CD4-positive, alpha-beta T cell treated with Interleukin-1 beta for 1 hour (primary cell): ENCODE measurements around the gene GSK3B.

Experiments
- DNase-seq, 2 donors: peaks; one replicate each; pipeline ENCODE4 v3.0.0-alpha.2; 2020 to 2022

Gene GSK3B

GRCh38 chr3:120093911-120094775 is at the start of gene GSK3B:
Gene GSK3B (minus strand): TSS chr3:120094447. CDS start chr3:120093434, 1,013 bp downstream.
- peak in 1 of 2 donors; percentile 74 for DNase-seq

- DNase-seq: no peak
Observed at GRCh38 chr3:120143676-120144075, 49.4 kb upstream of the GSK3B start.

GRCh38 chr3:120142236-120142635 is 48.0 kb upstream of the GSK3B start:
- no peak for DNase-seq

GRCh38 chr3:120140098-120140742 is 46.0 kb upstream of the GSK3B start:
- no peak for DNase-seq

- DNase-seq: no peak
Observed at GRCh38 chr3:120139140-120139539, 44.9 kb upstream of the GSK3B start.

- no peak for DNase-seq
Observed at GRCh38 chr3:120137548-120137947, 43.3 kb upstream of the GSK3B start.

GRCh38 chr3:120130656-120131055 is 36.4 kb upstream of the GSK3B start:
- DNase-seq: no peak

- no peak for DNase-seq
Observed at GRCh38 chr3:120129718-120130513, 35.7 kb upstream of the GSK3B start.

GRCh38 chr3:120129051-120129450 is 34.8 kb upstream of the GSK3B start:
- no peak for DNase-seq

- DNase-seq: no peak
Observed at GRCh38 chr3:120125992-120126391, 31.7 kb upstream of the GSK3B start.

GRCh38 chr3:120119846-120120510 is 25.7 kb upstream of the GSK3B start:
- DNase-seq: no peak

GRCh38 chr3:120114981-120115380 is 20.7 kb upstream of the GSK3B start:
- DNase-seq: no peak

- no peak for DNase-seq
Observed at GRCh38 chr3:120114376-120114775, 20.1 kb upstream of the GSK3B start.

- DNase-seq: no peak
Observed at GRCh38 chr3:120113128-120114116, 19.2 kb upstream of the GSK3B start.

GRCh38 chr3:120111898-120112297 is 17.7 kb upstream of the GSK3B start:
- no peak for DNase-seq

GRCh38 chr3:120103276-120103675 is 9.0 kb upstream of the GSK3B start:
- DNase-seq: no peak

GRCh38 chr3:120102674-120103073 is 8.4 kb upstream of the GSK3B start:
- no peak for DNase-seq

GRCh38 chr3:120102232-120102631 is 8.0 kb upstream of the GSK3B start:
- no peak for DNase-seq

GRCh38 chr3:120101624-120102023 is 7.4 kb upstream of the GSK3B start:
- DNase-seq: no peak

- no peak for DNase-seq
Observed at GRCh38 chr3:120100711-120101110, 6.5 kb upstream of the GSK3B start.

GRCh38 chr3:120098710-120099109 is 4.5 kb upstream of the GSK3B start:
- DNase-seq: no peak

GRCh38 chr3:120095979-120096426 is 1.8 kb upstream of the GSK3B start:
- DNase-seq: no peak
